OCI-LY3 (cell line): ENCODE results near the gene STRIP1.

ENCODE experiments used
- CTCF ChIP-seq: fragments of 200-600, 300-600 bp; sonication (generic); IDR thresholded peaks from 2 replicates; pipeline ENCODE4 v1.5.1; 2014; ENCODE audit warnings: antibody characterized with exemption, low read length, low read depth
- EZH2phosphoT487 ChIP-seq: fragments of 200-600 bp; shearing (Covaris generic); IDR thresholded peaks from 2 replicates; pipeline ENCODE4 v1.6.1; 2018; ENCODE audit warnings: antibody characterized with exemption, mixed run types, low read depth

GRCh38 chr1:110070671-110071242 lies 36.3 kb downstream of the STRIP1 start, which contains the start of gene ALX3:
- TF ChIP-seq CTCF (no peak), EZH2phosphoT487 (no peak)
